OCI-LY3 (cell line): ENCODE results near the gene GARNL3.

Experiments
- EZH2phosphoT487 ChIP-seq: fragments of 200-600 bp; shearing (Covaris generic); IDR thresholded peaks from 2 replicates; pipeline ENCODE4 v1.6.1; 2018; ENCODE audit warnings: antibody characterized with exemption, mixed run types, low read depth
- TF ChIP-seq, protein P1 (sequence below): fragments of 200-600, 300-600 bp; sonication (generic); IDR thresholded peaks from 2 replicates; pipeline ENCODE4 v1.5.1; 2014; ENCODE audit warnings: antibody characterized with exemption, low read length, low read depth

DNA sequence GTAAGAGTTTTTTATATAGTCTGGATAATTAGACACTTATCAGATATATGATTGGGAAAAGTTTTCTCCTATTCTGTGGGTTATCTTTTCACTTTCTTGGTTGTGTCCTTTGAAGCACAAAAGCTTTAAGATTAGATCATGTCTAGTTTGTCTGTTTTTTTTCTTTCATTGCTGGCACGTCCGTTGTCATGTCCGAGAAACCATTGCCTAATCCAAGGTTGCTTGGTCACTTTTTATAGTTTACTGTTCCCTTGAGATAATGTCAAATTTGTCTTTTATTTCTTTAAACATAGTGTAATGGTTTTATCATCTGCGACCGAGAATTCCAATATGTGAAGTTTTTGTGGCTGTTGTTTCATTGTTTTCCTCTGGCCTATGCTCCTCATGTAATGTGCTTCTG is 28.8 kb downstream of the GARNL3 start:
- TF ChIP-seq, protein P1, sequence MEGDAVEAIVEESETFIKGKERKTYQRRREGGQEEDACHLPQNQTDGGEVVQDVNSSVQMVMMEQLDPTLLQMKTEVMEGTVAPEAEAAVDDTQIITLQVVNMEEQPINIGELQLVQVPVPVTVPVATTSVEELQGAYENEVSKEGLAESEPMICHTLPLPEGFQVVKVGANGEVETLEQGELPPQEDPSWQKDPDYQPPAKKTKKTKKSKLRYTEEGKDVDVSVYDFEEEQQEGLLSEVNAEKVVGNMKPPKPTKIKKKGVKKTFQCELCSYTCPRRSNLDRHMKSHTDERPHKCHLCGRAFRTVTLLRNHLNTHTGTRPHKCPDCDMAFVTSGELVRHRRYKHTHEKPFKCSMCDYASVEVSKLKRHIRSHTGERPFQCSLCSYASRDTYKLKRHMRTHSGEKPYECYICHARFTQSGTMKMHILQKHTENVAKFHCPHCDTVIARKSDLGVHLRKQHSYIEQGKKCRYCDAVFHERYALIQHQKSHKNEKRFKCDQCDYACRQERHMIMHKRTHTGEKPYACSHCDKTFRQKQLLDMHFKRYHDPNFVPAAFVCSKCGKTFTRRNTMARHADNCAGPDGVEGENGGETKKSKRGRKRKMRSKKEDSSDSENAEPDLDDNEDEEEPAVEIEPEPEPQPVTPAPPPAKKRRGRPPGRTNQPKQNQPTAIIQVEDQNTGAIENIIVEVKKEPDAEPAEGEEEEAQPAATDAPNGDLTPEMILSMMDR = no peak
- no peak for TF ChIP-seq EZH2phosphoT487
